ENCODE data around the gene HOXD13. TPM values are rescaled to one million over a fixed set of nuclear protein-coding genes. Genes with fewer than 3 reads are reported as not detected.
A peak's percentile ranks its signal among the peaks of the same experiment; 100 is the strongest.

The HOXD13 gene
- total RNA-seq, 2 experiments from 2014 or later = not detected

GRCh38 chr2:176102309-176102866, 9.9 kb downstream of the HOXD13 start:
- DNase-seq (no peak), ATAC-seq (ENCODE audit: poor library complexity) (no peak)
- ChIA-PET CTCF (interaction anchor here (0.9 to 1.2 kb wide), 2 partner anchors 8 to 25 kb away, joined by 3 read pairs; no protein-coding TSS in a partner anchor), POLR2A (no interaction called here)
- Histone ChIP-seq H3K36me3 (ENCODE audit: insufficient read depth, low read length) (no peaks in the 10 kb centered on the region), H3K4me3 (ENCODE audit: low read length) (no peak overlapping the region), H3K27ac (ENCODE audit: low read depth in 1 of 2, low read length in 2 of 2) (no peak overlapping the region), H3K4me1 (ENCODE audit: insufficient read depth, low read length) (peaks cover 39% of the 10 kb centered on the region), H3K27me3 (ENCODE audit: control insufficient read depth in 1 of 2, insufficient read depth in 2 of 2, low read length in 2 of 2) (peaks cover 95 to 98% of the 10 kb centered on the region in 2 experiments), H3K9me3 (ENCODE audit: control insufficient read depth in 1 of 2, insufficient read depth in 1 of 2, low read length in 2 of 2) (peaks cover 0 to 66% of the 10 kb centered on the region in 2 experiments)
- Mint-ChIP-seq H3K27me3 (peaks cover 92% of the 10 kb centered on the region), H3K4me1 (ENCODE audit: low read depth) (peaks cover 39% of the 10 kb centered on the region), H3K36me3 (ENCODE audit: low read depth) (no peaks in the 10 kb centered on the region), H3K9me3 (no peaks in the 10 kb centered on the region), H3K4me3 (no peak overlapping the region), H3K27ac (no peak overlapping the region)
- intact Hi-C loops (cut with DNase I, micrococcal nuclease) = no loop called here
- no peak for TF ChIP-seq CTCF (IDR thresholded peaks at IDR 0.05)

- peak overlapping the region; percentile 45 for H3K4me3 Mint-ChIP-seq
- ATAC-seq (ENCODE audit: poor library complexity) (no peak), DNase-seq (no peak)
- H3K36me3 Mint-ChIP-seq (ENCODE audit: low read depth) = no peaks in the 10 kb centered on the region
- no peak overlapping the region for H3K27ac Mint-ChIP-seq
- Histone ChIP-seq H3K36me3 (ENCODE audit: insufficient read depth, low read length) (no peaks in the 10 kb centered on the region), H3K4me3 (ENCODE audit: low read length) (no peak overlapping the region), H3K27me3 (ENCODE audit: control insufficient read depth in 1 of 2, insufficient read depth in 2 of 2, low read length in 2 of 2) (peaks cover 87 to 95% of the 10 kb centered on the region in 2 experiments), H3K9me3 (ENCODE audit: control insufficient read depth in 1 of 2, insufficient read depth in 1 of 2, low read length in 2 of 2) (peaks cover 0 to 63% of the 10 kb centered on the region in 2 experiments), H3K4me1 (ENCODE audit: insufficient read depth, low read length) (peaks cover 31% of the 10 kb centered on the region), H3K27ac (ENCODE audit: low read depth in 1 of 2, low read length in 2 of 2) (no peak overlapping the region)
- intact Hi-C loops (cut with DNase I, micrococcal nuclease) = no loop called here
- peaks cover 86% of the 10 kb centered on the region for H3K27me3 Mint-ChIP-seq
- H3K9me3 Mint-ChIP-seq = no peaks in the 10 kb centered on the region
- no peak for TF ChIP-seq CTCF (IDR thresholded peaks at IDR 0.05)
- peaks cover 31% of the 10 kb centered on the region for H3K4me1 Mint-ChIP-seq (ENCODE audit: low read depth)
- POLR2A ChIA-PET = no interaction called here
- CTCF ChIA-PET = interaction anchor here (0.9 kb wide), 1 partner anchor 24 kb away, joined by 3 read pairs; no protein-coding TSS in a partner anchor
These were observed 10.7 kb downstream of the HOXD13 start for GRCh38 chr2:176103194-176103593.

GRCh38 chr2:176103742-176104315, 11.3 kb downstream of the HOXD13 start:
- no peak for DNase-seq
- no peaks in the 10 kb centered on the region for H3K9me3 Mint-ChIP-seq
- CTCF ChIA-PET = no interaction called here
- Histone ChIP-seq H3K27me3 (ENCODE audit: control insufficient read depth in 1 of 2, insufficient read depth in 2 of 2, low read length in 2 of 2) (peaks cover 85 to 93% of the 10 kb centered on the region in 2 experiments), H3K4me1 (ENCODE audit: insufficient read depth, low read length) (peaks cover 34% of the 10 kb centered on the region), H3K9me3 (ENCODE audit: control insufficient read depth in 1 of 2, insufficient read depth in 1 of 2, low read length in 2 of 2) (peaks cover 0 to 61% of the 10 kb centered on the region in 2 experiments), H3K4me3 (ENCODE audit: low read length) (no peak overlapping the region), H3K36me3 (ENCODE audit: insufficient read depth, low read length) (no peaks in the 10 kb centered on the region), H3K27ac (ENCODE audit: low read depth in 1 of 2, low read length in 2 of 2) (no peak overlapping the region)
- H3K27me3 Mint-ChIP-seq = peaks cover 88% of the 10 kb centered on the region
- TF ChIP-seq CTCF (IDR thresholded peaks at IDR 0.05) = no peak
- no peak for ATAC-seq (ENCODE audit: poor library complexity)
- POLR2A ChIA-PET = no interaction called here
- H3K27ac Mint-ChIP-seq = no peak overlapping the region
- intact Hi-C loops (cut with DNase I, micrococcal nuclease) = no loop called here
- H3K36me3 Mint-ChIP-seq (ENCODE audit: low read depth) = no peaks in the 10 kb centered on the region
- peak overlapping the region; percentile 27 for H3K4me3 Mint-ChIP-seq
- peaks cover 33% of the 10 kb centered on the region for H3K4me1 Mint-ChIP-seq (ENCODE audit: low read depth)

Data from CD4-positive, alpha-beta T cell (primary cell).